ENCODE data around the gene EDIL3.

GRCh38 chr5:84433461-84433860, 48.8 kb upstream of the EDIL3 start:
- TF ChIP-seq, protein P1, sequence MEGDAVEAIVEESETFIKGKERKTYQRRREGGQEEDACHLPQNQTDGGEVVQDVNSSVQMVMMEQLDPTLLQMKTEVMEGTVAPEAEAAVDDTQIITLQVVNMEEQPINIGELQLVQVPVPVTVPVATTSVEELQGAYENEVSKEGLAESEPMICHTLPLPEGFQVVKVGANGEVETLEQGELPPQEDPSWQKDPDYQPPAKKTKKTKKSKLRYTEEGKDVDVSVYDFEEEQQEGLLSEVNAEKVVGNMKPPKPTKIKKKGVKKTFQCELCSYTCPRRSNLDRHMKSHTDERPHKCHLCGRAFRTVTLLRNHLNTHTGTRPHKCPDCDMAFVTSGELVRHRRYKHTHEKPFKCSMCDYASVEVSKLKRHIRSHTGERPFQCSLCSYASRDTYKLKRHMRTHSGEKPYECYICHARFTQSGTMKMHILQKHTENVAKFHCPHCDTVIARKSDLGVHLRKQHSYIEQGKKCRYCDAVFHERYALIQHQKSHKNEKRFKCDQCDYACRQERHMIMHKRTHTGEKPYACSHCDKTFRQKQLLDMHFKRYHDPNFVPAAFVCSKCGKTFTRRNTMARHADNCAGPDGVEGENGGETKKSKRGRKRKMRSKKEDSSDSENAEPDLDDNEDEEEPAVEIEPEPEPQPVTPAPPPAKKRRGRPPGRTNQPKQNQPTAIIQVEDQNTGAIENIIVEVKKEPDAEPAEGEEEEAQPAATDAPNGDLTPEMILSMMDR (IDR thresholded peaks at IDR 0.05) = no peak
- no peak for TF ChIP-seq POLR2A (IDR thresholded peaks at IDR 0.05)
